HepG2 (cell line): ENCODE results near the gene GDF7. TPM values are rescaled to one million over a fixed set of nuclear protein-coding genes. Genes with fewer than 3 reads are reported as not detected.

Experiments used
- ATAC-seq: fragments of 200-7000 bp; cut with Tn5 transposase; 3 replicates; pipeline ENCODE4 v1.9.1; 2020; ENCODE audit warnings: mild to moderate bottlenecking, moderate library complexity
- BruUV-seq: library from RNA; stranded (reverse); fragments of 400-500 nt; replicated peaks from 2 replicates; lab custom pipeline; 2021; lab: Mats Ljungman, UMichigan
- CTCF ChIA-PET: fragments of 300-600 bp; formaldehyde crosslinking; extraction: SDS; loops from one replicate; lab custom pipeline; 2021; ENCODE audit warnings: low total read pairs, inconsistent platforms, low intra/inter-chr PET ratio; lab: Yijun Ruan, JAX
- POLR2A ChIA-PET: fragments of 350-600 bp; sonication (Branson Sonifier 250); formaldehyde crosslinking; loops from one replicate; lab custom pipeline; 2020; ENCODE audit warnings: antibody characterized with exemption, inconsistent platforms; lab: Yijun Ruan, JAX
- DNase-seq: peaks from one replicate; pipeline ENCODE4 v3.0.0-alpha.2; 2015; ENCODE audit warnings: low spot score
- FAIRE-seq: peaks from 3 replicates; lab custom pipeline; 2011; peaks lifted over from hg19 to GRCh38; lab: Jason Lieb, UNC
- H2AFZ ChIP-seq: one replicate; pipeline ENCODE4 v1.6.1; 2011; ENCODE audit warnings: low read length, inconsistent platforms
- H3K27ac ChIP-seq: fragments of 300-600 bp; 3 replicates; pipeline ENCODE4 v1.8.0; 2011; ENCODE audit warnings: mixed run types, mild to moderate bottlenecking, mixed read lengths, low read length, inconsistent platforms; ENCODE audit not compliant: insufficient read depth; ENCODE audit errors: extremely low read length
- H3K27me3 ChIP-seq, 2 experiments: fragments of 200-600 bp in 1 of 2; 2 replicates in 1 of 2; 3 replicates in 1 of 2; pipeline versions ENCODE4 v1.6.0 to v1.8.0; 2011; ENCODE audit warnings: low read length in 2 of 2, mild to moderate bottlenecking in 2 of 2, moderate library complexity in 2 of 2, inconsistent platforms in 1 of 2; ENCODE audit not compliant: insufficient read depth in 2 of 2, control insufficient read depth in 1 of 2
- H3K36me3 ChIP-seq, 2 experiments: fragments of 200-600 bp in 1 of 2; replicated peaks in 1 of 2; 2 replicates in 1 of 2; 3 replicates in 1 of 2; pipeline versions ENCODE4 v1.5.1 to v1.8.0; 2011; ENCODE audit warnings: low read length in 2 of 2, inconsistent platforms in 1 of 2; ENCODE audit not compliant: insufficient read depth in 2 of 2, control insufficient read depth in 1 of 2
- H3K4me1 ChIP-seq: 2 replicates; pipeline ENCODE4 v1.5.1; 2012; ENCODE audit warnings: low read length, inconsistent platforms; ENCODE audit not compliant: insufficient read depth
- H3K4me2 ChIP-seq: 2 replicates; pipeline ENCODE4 v1.6.0; 2011; ENCODE audit warnings: low read depth, low read length, inconsistent platforms
- H3K4me3 ChIP-seq, 3 experiments: fragments of 200-600 bp in 1 of 3; sonication (generic), shearing (Covaris generic) in 1 of 3; replicated peaks in 1 of 3; 2 replicates each; pipeline ENCODE4 v1.5.1; 2011 to 2016; ENCODE audit warnings: low read length in 3 of 3, inconsistent platforms in 2 of 3, low read depth in 2 of 3, mild to moderate bottlenecking in 2 of 3, control low read depth in 1 of 3, mixed read lengths in 1 of 3; ENCODE audit not compliant: insufficient read depth in 1 of 3
- H3K79me2 ChIP-seq: one replicate; pipeline ENCODE4 v1.6.1; 2011; ENCODE audit warnings: low read length, inconsistent platforms; ENCODE audit not compliant: insufficient read depth
- H3K9ac ChIP-seq: 2 replicates; pipeline ENCODE4 v1.6.0; 2011; ENCODE audit warnings: mild to moderate bottlenecking, low read depth, low read length, inconsistent platforms; ENCODE audit not compliant: insufficient read depth
- H3K9me3 ChIP-seq: 2 replicates; pipeline ENCODE4 v1.5.1; 2012; ENCODE audit warnings: mild to moderate bottlenecking, low read length
- H4K20me1 ChIP-seq: 2 replicates; pipeline ENCODE4 v1.6.0; 2011; ENCODE audit warnings: inconsistent platforms, mild to moderate bottlenecking, low read length, moderate library complexity; ENCODE audit not compliant: insufficient read depth
- AHDC1 ChIP-seq: sonication (generic); formaldehyde crosslinking; IDR thresholded peaks from 2 replicates; pipeline ENCODE4 v1.5.1; 2020; ENCODE audit warnings: mild to moderate bottlenecking, missing genetic modification reagents, borderline replicate concordance
- CEBPB ChIP-seq: IDR thresholded peaks from 2 replicates; pipeline ENCODE4 v1.6.1; 2011; ENCODE audit warnings: low read depth, low read length, improper control_type of control experiment, borderline replicate concordance
- DZIP1 ChIP-seq: sonication (generic); formaldehyde crosslinking; IDR thresholded peaks from 2 replicates; pipeline ENCODE4 v1.5.0; 2020; ENCODE audit warnings: mild to moderate bottlenecking, missing genetic modification reagents
- FOXC1 ChIP-seq: sonication (generic); formaldehyde crosslinking; IDR thresholded peaks from 2 replicates; pipeline ENCODE4 v1.8.0; 2022; ENCODE audit warnings: mild to moderate bottlenecking, missing genetic modification reagents, borderline replicate concordance
- HOXA7 ChIP-seq: sonication (generic); formaldehyde crosslinking; IDR thresholded peaks from 2 replicates; pipeline ENCODE4 v1.8.1; 2022; ENCODE audit warnings: mild to moderate bottlenecking, missing genetic modification reagents, moderate library complexity
- MLX ChIP-seq: IDR thresholded peaks from 2 replicates; pipeline ENCODE4 v1.6.1; 2016
- MXI1 ChIP-seq: IDR thresholded peaks from 3 replicates; pipeline ENCODE4 v1.6.1; 2012; ENCODE audit warnings: low read depth, low read length, inconsistent platforms, borderline replicate concordance
- NCOA5 ChIP-seq: sonication (generic); formaldehyde crosslinking; IDR thresholded peaks from 2 replicates; pipeline ENCODE4 v1.4.0; 2020; ENCODE audit warnings: missing genetic modification reagents
- ZBTB46 ChIP-seq: sonication (generic); formaldehyde crosslinking; IDR thresholded peaks from 2 replicates; pipeline ENCODE4 v1.4.0; 2020; ENCODE audit warnings: mild to moderate bottlenecking, missing genetic modification reagents, borderline replicate concordance
- ZFP36 ChIP-seq: fragments of 150-350 bp; IDR thresholded peaks from 2 replicates; pipeline ENCODE4 v1.6.1; 2018; ENCODE audit warnings: borderline replicate concordance, low read length, low read depth; ENCODE audit not compliant: partially characterized antibody
- ZMYM2 ChIP-seq: sonication (generic); formaldehyde crosslinking; IDR thresholded peaks from 2 replicates; pipeline ENCODE4 v1.8.0; 2022; ENCODE audit warnings: mild to moderate bottlenecking, missing genetic modification reagents
- ZMYM3 ChIP-seq: sonication (generic); formaldehyde crosslinking; IDR thresholded peaks from 2 replicates; pipeline ENCODE4 v1.5.1; 2020; ENCODE audit warnings: mild to moderate bottlenecking, missing genetic modification reagents
- ZMYM4 ChIP-seq: sonication (generic); formaldehyde crosslinking; IDR thresholded peaks from 2 replicates; pipeline ENCODE4 v1.8.1; 2023; ENCODE audit warnings: mild to moderate bottlenecking, missing genetic modification reagents
- ZNF256 ChIP-seq: sonication (generic); formaldehyde crosslinking; conservative IDR thresholded peaks from 2 replicates; pipeline ENCODE4 v1.4.0; 2020; ENCODE audit warnings: missing genetic modification reagents
- WGBS: methylation state at CpG from one replicate; pipeline ENCODE4 v1.1.6; 2017; ENCODE audit warnings: low lambda C conversion rate; 5-methylcytosine and 5-hydroxymethylcytosine counted together
- in situ Hi-C: cut with HindIII; loops from 2 replicates; pipeline ENCODE4 v1.10.0; 2017; ENCODE audit warnings: low pct_unique_long_range_greater_than_20kb; ENCODE audit not compliant: extremely low pct_ligation_motif_present
- intact Hi-C: fragments of 100-400 bp; cut with micrococcal nuclease; formaldehyde crosslinking; loops from one replicate; pipeline ENCODE4 v1.10.0; 2022; ENCODE audit not compliant: unreplicated experiment
- polyA plus RNA-seq, 8 experiments: library from polyadenylated mRNA; depleted of rRNA in 3 of 8; stranded (reverse) in 7 of 8; unstranded in 1 of 8; fragments of >200 nt; fragmentation: Illumina TruSeq in 4 of 8; extraction: Trizol in 4 of 8; gene quantifications; 2 replicates each; pipeline versions ENCODE4 v1.2.1 to v1.2.3, GENCODE V29; 2011 to 2016; ENCODE audit warnings: low read depth in 4 of 8, missing spikeins in 1 of 8, mixed read lengths in 1 of 8; ENCODE audit not compliant: insufficient read depth in 1 of 8
- total RNA-seq, 5 experiments: library from RNA; depleted of rRNA; stranded (reverse); fragments of >200 nt; fragmentation: Illumina TruSeq; extraction: Trizol; gene quantifications; 2 replicates each; pipeline ENCODE4 v1.2.3, GENCODE V29; 2016; ENCODE audit warnings: low read depth in 1 of 5

The GDF7 gene
- total and polyA plus RNA-seq, 2 of the 13 experiments (the other 11 are each of a cell fraction or from before 2014, with no cell fraction given) = 1.6 to 15.0 TPM

- ChIA-PET POLR2A (interaction anchor here (1.0 to 5.9 kb wide), 8 partner anchors 14 to 243 kb away, joined by 3 to 51 read pairs (median 4); partner anchors contain the start of genes GDF7 and RHOB), CTCF (no interaction called here)
- DNase-seq = no peak
- H3K4me3 ChIP-seq = no peak overlapping the region
- H2AFZ ChIP-seq = no peak overlapping the region
- H3K27me3 ChIP-seq = peaks cover 0 to 2% of the 10 kb centered on the region in 2 experiments; a peak in 2 of 5 replicates
- peaks cover 47% of the 10 kb centered on the region for H3K4me1 ChIP-seq
- H3K27ac ChIP-seq = no peak overlapping the region
- in situ Hi-C loops = no loop called here
- 94% methylated on average over 9 of the region's 9 CpGs for WGBS
- ATAC-seq = no peak
- H4K20me1 ChIP-seq = no peaks in the 10 kb centered on the region
- peaks cover 4 to 10% of the 10 kb centered on the region in 2 experiments; a peak in 2 of 5 replicates for H3K36me3 ChIP-seq
- no peaks in the 10 kb centered on the region for H3K9me3 ChIP-seq
- FAIRE-seq = no peak
- peaks cover 9% of the 10 kb centered on the region for H3K79me2 ChIP-seq
- H3K9ac ChIP-seq = no peak overlapping the region
- BruUV-seq = no TSS peak
- intact Hi-C loops = no loop called here
- peak overlapping the region; percentile 39; the same call in 1 of the 2 replicates for H3K4me2 ChIP-seq
- TF ChIP-seq ZMYM3 (no peak), NCOA5 (CRISPR knock-in tag) (no peak), ZFP36 (no peak), AHDC1 (CRISPR knock-in tag) (no peak), CEBPB (no peak), DZIP1 (CRISPR knock-in tag) (no peak), ZMYM4 (CRISPR knock-in tag) (no peak), ZBTB46 (CRISPR knock-in tag) (no peak), MXI1 (no peak), ZMYM2 (CRISPR knock-in tag) (no peak), ZNF256 (CRISPR knock-in tag) (no peak), FOXC1 (CRISPR knock-in tag) (no peak), MLX (CRISPR knock-in tag) (no peak), HOXA7 (CRISPR knock-in tag) (no peak)
Measured at GRCh38 chr2:20648831-20649230, 18.1 kb upstream of the GDF7 start.
